ENCODE measurements around the gene ZCWPW1. TPM values are rescaled to one million over a fixed set of nuclear protein-coding genes. Genes with fewer than 3 reads are reported as not detected.

The ZCWPW1 gene
- total and polyA plus RNA-seq, 2 of the 13 experiments (the other 11 are each of a cell fraction or from before 2014, with no cell fraction given), result 2.4 to 2.5 TPM

- CTCF ChIA-PET (ENCODE audit: low intra/inter-chr PET ratio, low total read pairs), result no interaction called here
- TF ChIP-seq HNRNPUL1 (IDR thresholded peaks at IDR 0.05; ENCODE audit: low read depth, low read length), result no peak
- no peak for TF ChIP-seq NFKB2 (CRISPR knock-in tag; IDR thresholded peaks at IDR 0.05; ENCODE audit: borderline replicate concordance)
- TF ChIP-seq CREB1 (IDR thresholded peaks at IDR 0.05), result no peak
- TF ChIP-seq CREB1 (CRISPR knock-in tag; IDR thresholded peaks at IDR 0.05), result no peak
- no peak for TF ChIP-seq ARNTL (CRISPR knock-in tag; IDR thresholded peaks at IDR 0.05)
- TF ChIP-seq ZMYM4 (CRISPR knock-in tag; IDR thresholded peaks at IDR 0.05), result no peak
- no peak for TF ChIP-seq ZBTB34 (CRISPR knock-in tag; IDR thresholded peaks at IDR 0.05)
- no peak for TF ChIP-seq FOXJ3 (CRISPR knock-in tag; IDR thresholded peaks at IDR 0.05; ENCODE audit: borderline replicate concordance)
- TF ChIP-seq KAT8 (CRISPR knock-in tag; IDR thresholded peaks at IDR 0.05), result no peak
- TF ChIP-seq AHDC1 (CRISPR knock-in tag; IDR thresholded peaks at IDR 0.05; ENCODE audit: borderline replicate concordance), result no peak
- TF ChIP-seq SOX6 (IDR thresholded peaks at IDR 0.05), result no peak
- TF ChIP-seq SOX6 (CRISPR knock-in tag; IDR thresholded peaks at IDR 0.05), result 0 out of 2 replicates have a peak, but pooled peaks have one; percentile 21
- TF ChIP-seq KDM1A (CRISPR knock-in tag; IDR thresholded peaks at IDR 0.05), result no peak
- no peak for TF ChIP-seq ADNP (CRISPR knock-in tag; IDR thresholded peaks at IDR 0.05)
- TF ChIP-seq CBFB (CRISPR knock-in tag; IDR thresholded peaks at IDR 0.05), result no peak
- TF ChIP-seq SNRNP70 (IDR thresholded peaks at IDR 0.05; ENCODE audit: low read depth, low read length), result no peak
- TF ChIP-seq ZNF639 (CRISPR knock-in tag; conservative IDR thresholded peaks at IDR 0.05), result no peak
- no peak for TF ChIP-seq RFX3 (CRISPR knock-in tag; IDR thresholded peaks at IDR 0.05)
Measured at GRCh38 chr7:100434297-100435144, 6.0 kb upstream of the ZCWPW1 start.

More at GRCh38 chr7:100434297-100435144, 6.0 kb upstream of the ZCWPW1 start:
- no TSS peak for BruUV-seq (replicated peaks)
- peaks cover 5 to 30% of the 10 kb centered on the region in 2 experiments for H3K36me3 ChIP-seq (replicated peaks in 1 of 2; ENCODE audit: control insufficient read depth in 1 of 2, insufficient read depth in 2 of 2, low read length in 2 of 2)
- H3K9ac ChIP-seq (ENCODE audit: insufficient read depth, low read depth, low read length), result peak overlapping the region; percentile 95
- H2AFZ ChIP-seq (ENCODE audit: low read length), result no peak overlapping the region
- peak overlapping the region; percentile 90 for H3K27ac ChIP-seq (ENCODE audit: extremely low read length, insufficient read depth, low read length)
- no peaks in the 10 kb centered on the region for H3K9me3 ChIP-seq (ENCODE audit: low read length)
- in situ Hi-C loops (cut with HindIII; ENCODE audit: extremely low pct_ligation_motif_present, low pct_unique_long_range_greater_than_20kb) (no loop called here), intact Hi-C loops (cut with micrococcal nuclease; ENCODE audit: unreplicated experiment) (no loop called here)
- 88% methylated on average over 22 of the region's 22 CpGs for WGBS (ENCODE audit: low lambda C conversion rate)
- H3K4me3 ChIP-seq (replicated peaks in 1 of 3; ENCODE audit: insufficient read depth in 1 of 3, low read depth in 2 of 3, low read length in 3 of 3), result peak overlapping the region; percentile 80 to 93 (median 86)
- POLR2A ChIA-PET, result interaction anchor here (0.9 to 5.0 kb wide), 2 partner anchors 11 to 15 kb away, joined by 4 to 72 read pairs; no protein-coding TSS in a partner anchor
- H3K79me2 ChIP-seq (ENCODE audit: insufficient read depth, low read length), result peaks cover 37% of the 10 kb centered on the region
- FAIRE-seq, result no peak
- peaks cover 71% of the 10 kb centered on the region for H3K4me1 ChIP-seq (ENCODE audit: insufficient read depth, low read length)
- no peak for ATAC-seq
- no peak for DNase-seq (ENCODE audit: low spot score)
- no peaks in the 10 kb centered on the region; a peak in 1 of 5 replicates for H3K27me3 ChIP-seq (ENCODE audit: control insufficient read depth in 1 of 2, insufficient read depth in 2 of 2, low read length in 2 of 2)
- peak overlapping the region; percentile 80 for H3K4me2 ChIP-seq (ENCODE audit: low read depth, low read length)
- no peaks in the 10 kb centered on the region; the same call in 1 of the 2 replicates for H4K20me1 ChIP-seq (ENCODE audit: insufficient read depth, low read length)

Data from HepG2 (cell line).